Brain microvascular endothelial cell (primary cell): ENCODE data around the gene NPEPL1.

Experiments
- DNase-seq: peaks from one replicate; pipeline ENCODE4 v3.0.0-alpha.2; 2020
- H3K27ac ChIP-seq: fragments of 250-450 bp; sonication (Bioruptor Pico); 2 replicates; pipeline ENCODE4 v1.5.1; 2020; ENCODE audit warnings: mild to moderate bottlenecking, moderate library complexity
- H3K27me3 ChIP-seq: fragments of 250-450 bp; sonication (Bioruptor Pico); replicated peaks from 2 replicates; pipeline ENCODE4 v1.5.1; 2020; ENCODE audit warnings: mild to moderate bottlenecking
- H3K36me3 ChIP-seq: fragments of 250-450 bp; sonication (Bioruptor Pico); replicated peaks from 2 replicates; pipeline ENCODE4 v1.5.1; 2020; ENCODE audit warnings: mild to moderate bottlenecking
- H3K4me3 ChIP-seq: 2 replicates; pipeline ENCODE4 v1.5.1; 2011; ENCODE audit warnings: low read depth, mild to moderate bottlenecking, control low read depth, low read length, moderate library complexity
- in situ Hi-C: cut with HindIII; loops from 2 replicates; pipeline ENCODE4 v1.10.0; 2017; ENCODE audit warnings: low sequenced_read_pairs, low pct_ligation_motif_present
- TF ChIP-seq, protein P1 (sequence below): IDR thresholded peaks from 2 replicates; pipeline ENCODE4 v1.5.1; 2011; ENCODE audit warnings: low read depth, mild to moderate bottlenecking, moderate library complexity, low read length, control low read depth, inconsistent platforms; ENCODE audit errors: missing control alignments

NPEPL1 gene

DNA sequence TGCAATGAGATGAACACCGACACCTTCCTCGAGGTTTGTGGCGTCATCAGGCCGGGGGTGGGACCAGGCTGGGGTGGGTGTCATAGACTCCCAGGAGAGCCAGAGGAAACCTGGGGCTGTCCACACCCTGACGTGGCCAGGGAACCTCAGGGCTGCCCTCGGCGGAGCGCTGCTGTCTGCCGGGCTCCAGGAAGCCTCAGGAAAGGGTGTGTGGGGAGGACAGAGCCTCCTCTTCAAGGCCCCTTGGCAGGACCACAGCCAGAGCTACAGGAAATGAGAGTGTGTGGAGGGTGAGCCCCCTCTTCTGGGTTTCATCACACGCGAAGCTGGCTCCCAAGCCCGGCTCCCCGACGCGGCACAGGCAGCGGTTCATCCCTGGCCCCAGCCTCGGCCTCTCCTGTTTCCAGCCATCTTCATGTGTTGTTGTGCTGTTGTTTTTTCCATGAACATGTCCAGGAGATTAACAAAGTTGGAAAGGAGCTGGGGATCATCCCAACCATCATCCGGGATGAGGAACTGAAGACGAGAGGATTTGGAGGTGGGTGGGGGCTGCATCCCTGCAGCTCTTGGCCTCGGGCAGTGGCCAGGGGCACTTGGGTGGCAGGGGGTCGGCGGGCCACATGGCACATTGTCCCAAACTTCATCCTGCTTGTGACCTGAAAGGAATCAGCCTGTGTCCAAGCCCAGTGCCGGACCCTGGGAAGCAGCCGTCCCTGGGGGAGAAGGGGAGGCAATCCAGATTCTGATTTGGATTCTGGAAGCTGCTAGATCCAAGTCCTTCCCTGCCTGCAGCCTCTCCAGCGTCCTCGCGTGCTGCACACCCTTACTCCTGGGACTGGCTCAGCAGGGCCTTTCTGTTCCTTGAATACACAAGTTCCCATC, 6.4 kb downstream of the NPEPL1 start:
- Histone ChIP-seq H3K36me3 (peaks cover 30% of the 10 kb centered on the region), H3K4me3 (no peak overlapping the region), H3K27me3 (no peaks in the 10 kb centered on the region), H3K27ac (no peak overlapping the region)
- no peak for DNase-seq
- in situ Hi-C loops = no loop called here
- TF ChIP-seq, protein P1, sequence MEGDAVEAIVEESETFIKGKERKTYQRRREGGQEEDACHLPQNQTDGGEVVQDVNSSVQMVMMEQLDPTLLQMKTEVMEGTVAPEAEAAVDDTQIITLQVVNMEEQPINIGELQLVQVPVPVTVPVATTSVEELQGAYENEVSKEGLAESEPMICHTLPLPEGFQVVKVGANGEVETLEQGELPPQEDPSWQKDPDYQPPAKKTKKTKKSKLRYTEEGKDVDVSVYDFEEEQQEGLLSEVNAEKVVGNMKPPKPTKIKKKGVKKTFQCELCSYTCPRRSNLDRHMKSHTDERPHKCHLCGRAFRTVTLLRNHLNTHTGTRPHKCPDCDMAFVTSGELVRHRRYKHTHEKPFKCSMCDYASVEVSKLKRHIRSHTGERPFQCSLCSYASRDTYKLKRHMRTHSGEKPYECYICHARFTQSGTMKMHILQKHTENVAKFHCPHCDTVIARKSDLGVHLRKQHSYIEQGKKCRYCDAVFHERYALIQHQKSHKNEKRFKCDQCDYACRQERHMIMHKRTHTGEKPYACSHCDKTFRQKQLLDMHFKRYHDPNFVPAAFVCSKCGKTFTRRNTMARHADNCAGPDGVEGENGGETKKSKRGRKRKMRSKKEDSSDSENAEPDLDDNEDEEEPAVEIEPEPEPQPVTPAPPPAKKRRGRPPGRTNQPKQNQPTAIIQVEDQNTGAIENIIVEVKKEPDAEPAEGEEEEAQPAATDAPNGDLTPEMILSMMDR = no peak

DNA sequence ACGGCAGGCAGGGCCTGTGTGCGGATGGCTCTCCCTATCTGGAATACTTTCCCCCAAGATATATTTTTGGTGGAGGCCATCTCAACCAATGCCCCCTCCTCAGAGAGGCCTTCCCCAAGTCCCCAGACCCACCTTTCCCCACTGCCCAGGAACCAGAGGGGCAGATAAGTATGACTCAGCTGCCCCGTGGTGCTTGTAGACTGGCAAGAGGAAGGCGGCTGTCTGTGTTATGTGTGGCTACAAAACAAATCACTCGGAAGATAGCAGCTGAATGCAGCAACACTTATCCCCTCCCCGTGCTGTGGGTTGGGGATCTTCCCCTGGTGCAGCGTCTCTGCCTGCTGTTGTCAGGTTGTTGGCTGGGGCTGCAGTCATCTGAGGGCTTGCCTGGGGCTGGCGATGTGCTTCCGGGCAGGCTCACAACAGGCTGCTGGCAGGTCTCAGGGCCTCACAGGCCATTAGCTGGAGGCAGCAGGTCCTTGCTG, 7.1 kb downstream of the NPEPL1 start:
- Histone ChIP-seq H3K27ac (no peak overlapping the region), H3K27me3 (no peaks in the 10 kb centered on the region), H3K4me3 (no peak overlapping the region), H3K36me3 (peaks cover 30% of the 10 kb centered on the region)
- TF ChIP-seq, protein P1 = no peak
- no peak for DNase-seq
- in situ Hi-C loops = no loop called here

DNA sequence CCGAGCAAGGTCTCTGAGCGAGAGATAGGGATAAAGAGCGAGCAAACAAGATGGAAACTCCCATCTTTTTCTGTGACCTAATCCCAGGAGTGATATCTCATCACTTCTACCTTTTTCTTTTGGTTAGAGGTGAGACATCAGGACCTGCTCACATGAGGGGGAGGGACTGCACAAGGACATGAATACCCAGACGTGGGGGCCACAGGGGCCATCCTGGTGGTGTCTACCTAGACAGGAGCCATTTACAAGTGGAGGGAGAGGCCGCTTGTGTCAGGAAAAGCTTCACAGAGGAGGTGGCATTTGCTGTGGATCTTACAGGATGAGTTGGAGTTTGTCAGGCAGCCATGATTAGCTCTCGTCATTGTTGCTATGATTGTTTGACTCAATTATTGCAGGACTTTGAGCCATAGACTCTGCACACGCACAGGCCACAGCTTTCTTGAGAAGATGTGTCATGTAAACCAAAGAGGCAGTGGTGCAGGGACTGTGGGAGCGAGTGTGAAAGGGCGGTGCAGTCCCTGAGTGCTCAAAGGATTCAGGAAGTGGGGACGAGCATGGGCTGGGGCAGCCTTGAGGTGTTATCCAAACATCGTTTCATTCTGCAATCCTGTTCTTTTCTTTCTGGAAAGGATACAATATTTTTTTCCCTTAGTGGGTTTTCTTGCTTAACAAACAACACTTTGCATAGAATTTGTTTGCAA, 7.7 kb downstream of the NPEPL1 start:
- peaks cover 30% of the 10 kb centered on the region for H3K36me3 ChIP-seq
- H3K27me3 ChIP-seq = no peaks in the 10 kb centered on the region
- DNase-seq = no peak
- no peak overlapping the region for H3K27ac ChIP-seq
- TF ChIP-seq, protein P1 = no peak
- in situ Hi-C loops = no loop called here
- no peak overlapping the region for H3K4me3 ChIP-seq

DNA sequence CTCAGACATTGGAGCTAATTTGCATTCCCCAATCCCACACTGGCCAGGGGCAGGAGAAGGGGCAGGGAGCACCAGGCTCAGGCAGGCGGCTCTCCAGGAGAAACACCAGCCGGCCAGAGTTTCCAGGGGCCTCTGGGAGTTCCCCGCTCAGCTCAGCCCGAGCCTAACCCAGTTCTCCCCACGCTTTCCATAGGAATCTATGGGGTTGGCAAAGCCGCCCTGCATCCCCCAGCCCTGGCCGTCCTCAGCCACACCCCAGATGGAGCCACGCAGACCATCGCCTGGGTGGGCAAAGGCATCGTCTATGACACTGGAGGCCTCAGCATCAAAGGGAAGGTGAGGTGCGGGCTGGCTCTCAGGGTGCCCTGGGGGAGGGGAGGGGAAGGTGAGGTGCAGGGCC, 8.2 kb downstream of the NPEPL1 start:
- Histone ChIP-seq H3K4me3 (no peak overlapping the region), H3K36me3 (peaks cover 30% of the 10 kb centered on the region), H3K27me3 (no peaks in the 10 kb centered on the region), H3K27ac (no peak overlapping the region)
- no peak for DNase-seq
- in situ Hi-C loops = no loop called here
- TF ChIP-seq, protein P1 = no peak

DNA sequence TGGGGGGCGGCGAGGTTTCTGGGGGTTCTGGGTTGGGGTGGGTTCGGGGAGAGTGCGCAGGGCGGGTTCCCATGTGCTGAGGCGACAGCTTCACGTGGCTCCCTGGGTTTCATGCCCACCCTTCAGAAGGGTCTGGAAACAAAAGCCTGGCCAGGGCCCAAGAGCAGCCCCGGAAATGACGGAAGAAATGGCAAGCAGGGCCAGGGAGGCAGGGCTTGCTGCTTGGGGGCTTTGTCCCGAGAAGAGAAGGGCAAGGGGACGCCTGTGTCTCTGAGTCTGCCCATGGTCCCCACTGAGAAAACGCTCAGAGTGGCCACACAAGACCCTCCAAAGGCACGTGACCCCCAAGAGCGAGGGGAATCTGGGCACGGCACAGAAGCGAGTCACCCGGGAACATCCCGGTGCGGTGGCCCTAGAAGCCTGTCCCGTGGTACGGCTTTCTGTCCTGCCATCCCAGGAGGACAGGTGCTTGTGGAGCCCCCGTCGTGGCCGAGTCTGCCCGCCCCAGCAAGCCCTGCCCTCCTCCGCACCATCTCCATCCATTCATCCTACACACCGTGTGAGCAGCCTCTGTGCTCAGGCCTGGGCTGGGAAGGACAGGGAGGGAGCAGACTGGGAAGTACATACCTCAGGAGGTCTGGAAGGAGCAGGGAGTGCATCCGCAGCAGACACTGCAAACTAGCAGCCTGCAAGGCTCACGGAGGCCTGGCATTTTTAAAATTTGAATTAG, 9.0 kb downstream of the NPEPL1 start:
- H3K27me3 ChIP-seq = no peaks in the 10 kb centered on the region
- DNase-seq = no peak
- TF ChIP-seq, protein P1 = no peak
- in situ Hi-C loops = no loop called here
- no peak overlapping the region for H3K27ac ChIP-seq
- no peak overlapping the region for H3K4me3 ChIP-seq
- peaks cover 30% of the 10 kb centered on the region for H3K36me3 ChIP-seq
